HG03457 (cell line): ENCODE results near the gene SLC6A11.

Experiments
- ATAC-seq: cut with Tn5 transposase; IDR thresholded peaks from one replicate; pipeline ENCODE4 v1.9.1; 2021; ENCODE audit warnings: moderate number of reproducible peaks; ENCODE audit not compliant: unreplicated experiment

Gene SLC6A11

DNA sequence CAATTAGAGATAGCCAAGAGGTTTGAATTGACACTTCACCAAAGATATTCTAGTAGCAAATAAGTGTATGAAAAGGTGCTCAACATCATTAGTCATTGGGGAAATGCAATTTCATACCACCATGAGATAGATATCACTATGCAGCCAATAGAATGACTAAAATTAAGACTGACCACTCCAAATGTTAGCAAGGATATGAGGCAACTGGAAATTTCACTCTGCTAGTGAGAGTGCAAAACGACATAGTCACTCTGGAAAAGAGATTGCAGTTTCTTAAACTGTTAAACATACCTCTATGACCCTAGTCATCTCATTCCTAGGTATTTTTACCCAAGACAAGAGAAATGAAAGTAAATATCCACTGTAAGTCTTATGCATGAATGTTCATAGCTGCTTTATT is 27.6 kb upstream of the SLC6A11 start:
- no peak for ATAC-seq

DNA sequence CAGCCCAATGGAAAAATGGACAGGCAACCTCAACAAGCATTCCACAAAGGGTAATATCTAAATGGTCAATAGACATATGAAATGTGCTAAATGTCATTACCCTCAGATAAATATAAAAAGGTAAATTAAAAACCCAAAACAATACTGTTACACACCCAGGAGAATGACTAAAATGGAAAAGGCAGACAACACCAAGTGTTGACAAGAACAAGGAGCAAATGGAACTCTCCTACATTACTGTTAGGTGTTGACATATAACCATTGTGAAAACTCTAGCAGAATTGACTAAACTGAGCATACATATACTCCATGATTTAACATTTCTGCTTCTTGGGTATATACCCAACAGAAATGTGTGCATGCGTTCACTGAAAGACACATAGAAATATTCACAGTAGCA is 25.3 kb upstream of the SLC6A11 start:
- no peak for ATAC-seq

DNA sequence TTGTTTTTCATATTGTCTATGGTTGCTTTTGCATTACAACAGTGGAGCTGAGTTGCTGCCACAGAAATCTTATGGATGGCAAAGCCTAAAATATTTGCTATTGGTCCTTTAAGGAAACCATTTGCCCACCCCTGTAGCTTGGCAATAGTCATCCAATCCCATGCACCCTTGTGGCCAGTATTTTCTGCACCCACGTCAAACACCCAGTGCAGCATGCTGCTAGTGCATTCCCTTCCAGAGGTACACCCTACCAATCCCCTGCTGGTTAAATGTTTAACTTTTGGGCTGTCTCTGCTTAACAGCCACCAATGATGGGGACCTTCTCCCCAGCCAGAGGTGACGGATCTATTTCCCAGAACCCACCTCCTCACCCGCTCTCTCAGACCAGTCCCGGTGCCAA is 23.8 kb upstream of the SLC6A11 start:
- ATAC-seq = no peak

DNA sequence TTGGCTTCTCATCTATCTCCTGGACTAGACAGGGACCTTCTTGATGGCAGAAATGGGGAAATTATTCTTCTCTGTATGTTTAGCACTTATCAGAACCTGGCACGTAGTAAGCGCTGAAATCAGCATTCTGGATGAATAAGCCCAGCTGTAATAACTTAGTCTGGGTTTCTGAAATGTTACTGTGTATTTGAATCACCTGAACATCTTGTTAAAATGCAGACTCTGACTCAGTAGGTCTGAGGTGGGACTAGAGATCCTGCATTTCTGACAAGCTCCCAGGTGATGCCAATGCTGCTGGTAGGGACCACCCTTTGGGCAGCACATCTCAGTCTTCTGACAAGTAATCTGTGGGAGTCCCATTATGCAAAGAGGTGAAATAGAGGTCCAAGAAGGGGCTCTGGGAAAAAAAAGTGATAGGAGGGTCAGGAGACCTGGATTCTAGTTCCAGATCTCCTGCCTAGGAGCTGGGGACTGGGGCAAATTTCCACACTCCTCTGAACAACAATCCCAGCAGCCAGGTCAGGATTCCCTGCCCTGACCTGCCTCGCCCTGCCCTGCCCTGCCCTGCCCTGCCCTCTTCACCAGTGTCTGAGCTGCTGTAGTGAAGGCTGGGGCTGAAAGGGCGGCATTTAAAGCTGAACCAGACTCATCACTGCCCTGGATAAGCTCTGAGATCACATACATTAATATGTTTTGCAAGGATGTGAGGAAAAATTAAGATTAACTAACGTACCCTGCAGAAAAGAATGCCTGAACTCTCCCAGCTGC is 17.2 kb upstream of the SLC6A11 start:
- no peak for ATAC-seq

DNA sequence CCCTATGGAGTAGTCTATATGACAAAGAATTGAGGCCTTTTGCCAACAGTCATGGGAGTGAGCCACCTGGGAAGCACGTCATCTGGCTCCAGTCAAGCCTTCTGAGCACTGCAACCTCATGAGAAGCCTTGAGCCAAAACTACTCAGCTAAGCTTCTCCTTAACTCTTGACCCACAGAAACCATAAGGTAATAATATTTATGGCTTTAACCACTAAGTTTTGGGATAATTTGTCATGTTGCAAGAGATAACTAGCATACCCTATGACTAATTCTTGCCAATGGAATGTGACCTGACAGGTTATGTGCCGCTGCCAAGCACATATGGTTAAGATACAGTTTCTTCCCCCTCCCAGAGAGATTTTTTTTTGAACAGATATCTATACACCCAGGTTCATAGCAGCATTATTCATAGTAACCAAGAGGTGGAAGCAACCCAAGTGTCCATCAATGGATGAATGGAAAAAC is 11.8 kb upstream of the SLC6A11 start:
- ATAC-seq = no peak

GRCh38 chr3:10806006-10806405 is 10.0 kb upstream of the SLC6A11 start:
- no peak for ATAC-seq

DNA sequence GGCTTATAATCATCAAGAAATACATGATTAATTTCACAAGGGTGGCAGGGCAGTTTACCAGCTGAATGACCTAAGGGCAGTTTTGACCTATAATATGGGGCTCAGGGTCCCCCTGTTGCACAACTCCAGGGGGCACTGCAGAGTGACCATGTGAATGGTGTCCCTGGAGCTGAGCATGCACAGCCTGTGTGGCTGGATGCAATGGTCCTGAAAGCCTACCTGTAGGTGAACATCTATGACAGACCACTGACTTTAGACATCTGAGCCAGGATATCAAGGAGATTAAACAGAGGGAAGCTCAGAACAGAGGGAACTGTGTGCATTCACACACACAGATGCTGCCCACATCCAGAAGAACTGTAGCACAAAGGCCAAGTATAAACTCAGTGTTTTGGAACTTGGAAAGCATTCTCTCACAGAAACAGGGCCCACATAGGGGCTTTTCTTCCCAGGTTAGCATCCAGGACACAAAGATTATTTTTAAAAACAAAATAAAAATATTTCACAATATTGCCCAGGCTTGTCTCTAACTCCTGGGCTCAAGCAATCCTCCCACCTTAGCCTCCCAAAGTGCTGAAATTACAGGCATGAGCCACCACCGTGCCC is 7.8 kb upstream of the SLC6A11 start:
- ATAC-seq = no peak

DNA sequence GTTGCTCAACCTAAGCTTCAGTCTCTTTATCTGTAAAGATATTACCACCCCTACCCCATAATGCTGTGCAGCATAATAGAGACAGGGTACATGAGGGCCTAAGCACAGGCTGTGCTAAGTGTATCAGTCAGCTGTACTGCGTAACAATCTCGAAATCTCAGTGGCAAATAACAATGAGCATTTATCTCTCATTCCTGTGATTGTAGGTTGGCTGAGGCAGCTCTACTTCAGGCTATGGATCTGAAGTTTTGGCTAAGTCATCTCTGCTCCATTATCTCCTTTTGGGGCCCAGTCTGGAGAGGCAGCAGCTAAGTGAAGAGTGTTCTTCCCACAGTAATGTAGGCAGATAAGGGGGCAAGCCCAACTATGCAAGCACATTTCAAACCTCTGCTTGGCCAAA is 7.1 kb upstream of the SLC6A11 start:
- no peak for ATAC-seq

DNA sequence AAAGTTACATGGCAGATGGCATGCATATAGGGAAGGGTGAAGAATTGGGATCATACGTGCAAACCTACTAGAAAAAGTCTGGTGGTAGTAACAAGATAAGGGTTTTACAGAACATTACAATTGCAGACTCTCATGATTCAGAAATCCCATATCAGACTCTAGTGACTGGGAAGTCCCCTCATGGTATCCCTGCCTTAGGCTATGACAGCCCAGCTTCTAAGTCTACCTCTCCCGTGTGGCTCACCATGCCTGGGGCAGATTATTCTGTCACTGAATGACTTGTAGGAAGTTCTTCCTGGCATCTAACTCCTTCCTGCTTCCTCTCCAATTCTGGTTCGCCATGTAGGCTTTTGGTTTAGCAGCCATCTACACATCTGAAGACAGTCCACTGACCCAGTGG is 5.7 kb upstream of the SLC6A11 start:
- no peak for ATAC-seq

DNA sequence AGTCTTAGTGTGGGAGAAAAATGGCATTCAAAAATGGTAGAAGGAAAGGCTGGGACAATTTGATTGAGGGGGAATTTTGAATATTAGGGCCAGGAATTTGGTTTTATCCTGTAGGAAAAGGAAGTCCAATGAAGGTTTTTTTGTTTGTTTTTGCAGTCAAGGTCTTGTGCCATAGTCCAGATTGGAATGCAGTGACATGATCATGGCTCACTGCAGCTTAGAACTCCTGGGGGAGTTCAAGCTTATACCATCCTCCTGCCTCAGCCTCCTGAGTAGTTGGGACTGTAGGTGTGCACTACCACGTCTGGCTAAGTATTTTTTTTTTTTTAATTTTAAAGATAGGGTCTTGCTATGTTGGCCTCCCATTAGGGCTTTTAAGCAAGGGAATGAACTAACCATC is 2.6 kb upstream of the SLC6A11 start:
- no peak for ATAC-seq

DNA sequence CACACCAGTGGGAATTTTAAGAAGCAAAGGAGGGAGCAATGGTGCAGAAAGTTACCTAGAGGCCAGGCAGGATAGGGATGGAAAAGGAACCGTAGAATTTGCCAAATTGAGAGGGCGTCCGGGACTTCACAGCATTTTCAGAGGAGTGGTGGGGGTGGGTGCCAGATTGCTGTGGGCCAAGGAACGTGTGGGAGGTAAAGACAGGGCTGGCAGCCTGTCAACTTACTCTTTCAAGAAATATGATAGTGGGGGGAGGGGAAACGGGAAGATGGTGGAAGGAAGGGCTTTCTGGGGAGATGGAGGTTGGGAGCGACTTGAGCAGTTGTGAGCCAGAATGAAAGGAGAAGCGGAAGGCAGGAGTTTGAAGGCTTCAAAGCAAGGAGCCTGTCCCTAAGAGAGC is 1.4 kb upstream of the SLC6A11 start:
- ATAC-seq = no peak

DNA sequence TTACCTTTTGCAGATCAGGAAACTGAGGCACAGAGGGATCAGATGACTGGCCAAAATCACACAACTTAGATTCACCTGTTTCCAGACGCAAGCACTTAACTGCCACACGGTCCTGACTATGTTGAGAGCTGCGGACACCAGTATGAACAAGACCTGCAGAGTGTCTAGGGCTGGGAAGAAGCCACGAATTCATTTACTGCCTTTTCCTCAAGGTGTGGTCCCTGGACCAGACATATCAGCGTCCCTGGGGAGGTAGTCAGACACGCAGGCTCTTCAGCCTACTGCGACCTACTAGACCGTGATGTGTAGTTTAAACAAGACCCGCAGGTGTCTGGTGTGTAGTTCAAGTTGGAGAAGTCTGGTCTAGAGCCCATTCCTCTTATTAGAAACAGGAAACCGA is 541 bp upstream of the SLC6A11 start:
- no peak for ATAC-seq

GRCh38 chr3:10816863-10817253 is 830 bp downstream of the SLC6A11 start:
- no peak for ATAC-seq

DNA sequence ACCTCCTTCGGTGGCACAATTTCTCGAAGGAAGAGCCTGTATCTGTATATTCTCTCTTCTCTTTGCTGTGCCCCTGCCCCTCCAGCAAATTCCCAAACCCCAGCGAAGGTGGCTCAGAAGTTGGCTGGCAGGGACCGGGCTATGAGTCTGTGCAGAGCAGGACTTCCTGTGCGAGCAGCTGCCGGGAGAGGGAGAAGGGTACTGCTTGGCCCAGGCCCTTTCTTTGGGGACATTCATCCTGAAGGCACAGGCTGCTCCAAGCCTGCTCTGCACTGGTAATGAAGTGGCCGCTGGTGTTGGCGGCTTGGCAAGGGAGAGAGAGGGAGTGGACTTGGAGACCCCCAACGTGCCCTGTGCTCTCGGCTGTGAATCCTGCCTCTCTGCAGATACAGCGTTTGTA is 1.5 kb downstream of the SLC6A11 start:
- ATAC-seq = no peak

DNA sequence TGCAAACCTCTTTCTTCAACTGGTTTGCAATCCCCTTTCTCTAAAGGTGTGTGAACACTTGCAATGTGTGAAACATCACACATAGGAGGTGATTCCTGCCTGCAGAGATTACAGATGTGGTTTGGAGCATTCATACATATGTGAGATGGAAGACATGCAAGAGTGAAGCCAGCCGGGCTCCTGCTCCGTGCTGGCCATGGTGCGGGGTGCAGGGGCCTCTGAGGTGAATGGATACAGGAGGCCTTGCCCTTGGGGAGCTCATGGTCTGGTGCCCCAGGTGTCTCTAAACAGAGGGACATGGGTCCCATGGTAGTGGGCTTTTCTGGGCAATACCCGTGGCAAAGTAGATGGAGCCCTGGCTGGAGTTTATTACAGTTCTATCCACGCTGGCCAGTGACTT is 6.0 kb downstream of the SLC6A11 start:
- ATAC-seq = no peak

- ATAC-seq = no peak
Observed at GRCh38 chr3:10822708-10823515, 6.9 kb downstream of the SLC6A11 start.

- no peak for ATAC-seq
Observed at GRCh38 chr3:10823516-10823818, 7.4 kb downstream of the SLC6A11 start.

DNA sequence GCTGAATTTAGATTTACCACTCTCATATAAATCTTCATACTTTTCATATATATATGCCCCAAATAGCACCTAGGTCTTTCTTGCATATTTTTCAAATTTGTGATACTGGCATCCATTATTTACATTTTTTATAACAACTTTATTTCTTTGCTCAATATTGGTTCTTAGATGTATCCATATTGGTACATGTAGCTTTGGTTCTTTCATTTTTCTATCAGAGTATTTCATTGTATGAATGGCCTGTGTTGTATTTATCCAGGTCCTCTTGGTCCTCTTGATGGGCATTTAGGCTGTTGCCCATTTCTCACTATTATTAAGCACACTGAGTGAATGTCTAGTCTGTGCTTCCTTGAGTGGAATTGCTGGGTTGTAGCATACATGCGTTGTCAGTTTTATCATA is 8.4 kb downstream of the SLC6A11 start:
- ATAC-seq = no peak

DNA sequence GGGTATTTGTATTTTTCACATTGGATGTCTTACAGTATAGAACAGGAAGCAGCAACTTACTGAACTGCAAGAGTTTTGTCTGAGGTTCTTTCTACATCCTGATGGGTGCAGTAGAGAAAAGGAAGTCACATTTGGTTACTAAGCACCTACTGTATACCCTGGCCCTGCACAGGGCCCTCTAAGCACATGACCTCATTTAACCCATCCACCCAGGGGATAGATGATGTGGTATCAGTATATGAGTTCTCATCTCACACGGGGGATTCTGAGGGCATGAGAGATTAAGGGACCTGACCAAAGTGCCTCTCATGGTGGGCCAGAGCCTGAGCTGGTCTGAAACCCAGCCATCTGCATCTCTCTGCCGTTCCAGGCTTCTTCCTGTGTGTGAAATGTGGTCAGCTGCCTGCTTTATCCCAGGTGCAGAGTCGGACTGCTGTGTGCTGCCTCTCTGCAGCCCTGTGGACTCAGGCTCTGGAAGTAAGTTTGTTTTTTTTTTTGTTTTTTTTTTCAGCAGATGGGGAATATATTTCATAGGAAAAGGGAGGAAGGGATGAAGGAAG is 17.9 kb downstream of the SLC6A11 start:
- ATAC-seq = no peak

DNA sequence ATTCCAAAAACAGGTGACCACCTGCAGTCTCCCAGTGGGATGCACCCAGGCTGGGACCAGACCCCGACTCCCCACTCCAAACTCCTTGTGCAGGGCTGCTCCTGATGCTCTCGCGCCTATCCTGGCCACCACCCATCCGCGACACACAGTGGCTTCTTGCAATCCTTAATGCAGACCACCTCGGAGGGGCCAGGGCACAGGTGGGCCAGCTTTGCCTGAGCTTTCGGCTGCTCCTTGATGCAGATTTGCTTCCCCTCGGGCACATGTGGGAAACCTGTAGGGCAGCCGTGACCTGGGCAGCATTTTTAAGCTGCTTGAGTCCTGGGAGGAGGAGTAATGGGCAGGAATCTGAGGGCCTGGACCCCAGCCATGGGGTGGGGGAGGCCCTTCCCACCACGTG is 18.9 kb downstream of the SLC6A11 start:
- no peak for ATAC-seq

DNA sequence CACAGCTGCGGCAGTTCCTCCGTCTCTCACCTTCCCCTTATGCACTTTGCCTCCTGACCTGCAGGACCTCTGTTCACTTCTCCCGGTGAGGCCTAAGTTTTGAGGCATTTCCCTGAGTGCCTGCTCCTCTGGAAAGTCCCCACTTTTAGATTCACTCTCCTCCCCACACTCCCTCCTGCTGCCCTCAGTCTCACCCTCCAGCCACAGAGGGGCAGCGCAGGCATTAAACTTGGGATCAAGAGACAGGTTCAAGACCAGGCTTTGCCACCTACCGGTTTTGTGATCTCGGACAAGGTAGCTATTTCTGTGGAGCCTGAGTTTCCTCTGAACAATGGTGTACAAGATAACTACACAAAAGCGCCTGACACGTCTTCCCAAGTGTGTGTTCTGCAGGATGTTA is 19.4 kb downstream of the SLC6A11 start:
- ATAC-seq = no peak

GRCh38 chr3:10836676-10837075 is 20.6 kb downstream of the SLC6A11 start:
- ATAC-seq = no peak
